HL-60 (cell line): ENCODE measurements around the gene PPP1R16B.

Source experiments
- DNase-seq, 2 experiments: peaks; one replicate each; pipeline ENCODE4 v3.0.0-alpha.2; 2010 to 2020; ENCODE audit warnings: low read depth in 1 of 2, low spot score in 1 of 2
- H3K27ac ChIP-seq: fragments of 250-450 bp; sonication (Bioruptor Pico); replicated peaks from 2 replicates; pipeline ENCODE4 v1.5.1; 2020; ENCODE audit warnings: mild to moderate bottlenecking, moderate library complexity
- H3K27me3 ChIP-seq: fragments of 250-450 bp; sonication (Bioruptor Pico); 2 replicates; pipeline ENCODE4 v1.5.1; 2021; ENCODE audit warnings: mild to moderate bottlenecking, moderate library complexity; ENCODE audit not compliant: insufficient read depth, poor library complexity, severe bottlenecking
- H3K4me3 ChIP-seq: replicated peaks from 2 replicates; pipeline ENCODE4 v1.5.1; 2011; ENCODE audit warnings: mild to moderate bottlenecking, control low read depth, low read length; ENCODE audit not compliant: insufficient read depth
- CTCF ChIP-seq: IDR thresholded peaks from one replicate; pipeline ENCODE4 v1.5.1; 2011; ENCODE audit warnings: low read length, control low read depth, inconsistent platforms; ENCODE audit not compliant: insufficient read depth
- GABPA ChIP-seq: IDR thresholded peaks from 2 replicates; pipeline ENCODE4 v1.6.1; 2012; ENCODE audit warnings: low read depth
- POLR2AphosphoS5 ChIP-seq: IDR thresholded peaks from 2 replicates; pipeline ENCODE4 v1.6.1; 2012; ENCODE audit warnings: low read depth
- REST ChIP-seq: IDR thresholded peaks from 2 replicates; pipeline ENCODE4 v1.6.1; 2012; ENCODE audit warnings: low read depth; ENCODE audit not compliant: insufficient replicate concordance
- SPI1 ChIP-seq: IDR thresholded peaks from 2 replicates; pipeline ENCODE4 v1.6.1; 2012; ENCODE audit warnings: low read depth, mild to moderate bottlenecking, borderline replicate concordance

The PPP1R16B gene

GRCh38 chr20:38842558-38842981 is 37.1 kb downstream of the PPP1R16B start:
- TF ChIP-seq POLR2AphosphoS5 (0 out of 2 replicates have a peak, but pooled peaks have one; percentile 32), REST (no peak), CTCF (no peak)
- H3K27ac ChIP-seq: no peak overlapping the region
- peak in 1 of 2 experiments; percentile 4 for DNase-seq
- peaks cover 4% of the 10 kb centered on the region for H3K27me3 ChIP-seq
- no peak overlapping the region for H3K4me3 ChIP-seq

GRCh38 chr20:38843346-38843745 is 37.8 kb downstream of the PPP1R16B start:
- Histone ChIP-seq H3K4me3 (no peak overlapping the region), H3K27me3 (peaks cover 4% of the 10 kb centered on the region)

GRCh38 chr20:38844963-38845362 is 39.5 kb downstream of the PPP1R16B start:
- Histone ChIP-seq H3K4me3 (no peak overlapping the region), H3K27ac (no peak overlapping the region)
- DNase-seq: no peak

More at GRCh38 chr20:38843346-38843745, 37.8 kb downstream of the PPP1R16B start:
- DNase-seq: no peak
- TF ChIP-seq GABPA: no peak
- TF ChIP-seq REST: no peak
- no peak for TF ChIP-seq SPI1
- TF ChIP-seq CTCF: no peak
- TF ChIP-seq POLR2AphosphoS5: no peak
- H3K27ac ChIP-seq: no peak overlapping the region

More at GRCh38 chr20:38844963-38845362, 39.5 kb downstream of the PPP1R16B start:
- H3K27me3 ChIP-seq: peaks cover 2% of the 10 kb centered on the region
- TF ChIP-seq SPI1 (no peak), REST (no peak), GABPA (no peak), CTCF (no peak), POLR2AphosphoS5 (no peak)
